Breast epithelium (tissue), 4 donors: ENCODE measurements around the gene NMRK1. TPM values are rescaled to one million over a fixed set of nuclear protein-coding genes. Genes with fewer than 3 reads are reported as not detected.

ENCODE experiments used
- DNase-seq, 2 donors: peaks; one replicate each; pipeline ENCODE4 v3.0.0-alpha.2; 2019; ENCODE audit warnings: low spot score in 2 of 2
- H3K27ac ChIP-seq, 2 donors: fragments of 200-600 bp; sonication (generic) in 1 of 2; one replicate each; pipeline ENCODE4 v1.5.1; 2016 to 2019; ENCODE audit warnings: mild to moderate bottlenecking in 1 of 2
- H3K27me3 ChIP-seq, 2 donors: fragments of 200-600 bp; sonication (generic) in 1 of 2; one replicate each; pipeline versions ENCODE4 v1.5.1 to v1.6.0; 2017 to 2019; ENCODE audit warnings: control low read depth in 1 of 2, mild to moderate bottlenecking in 1 of 2
- H3K36me3 ChIP-seq: fragments of 200-600 bp; one replicate; pipeline ENCODE4 v1.5.1; 2019
- H3K4me1 ChIP-seq, 2 donors: fragments of 200-600 bp; sonication (generic); one replicate each; pipeline ENCODE4 v1.5.1; 2016 to 2019; ENCODE audit warnings: control low read depth in 1 of 2
- H3K4me3 ChIP-seq, 3 donors: fragments of 200-600 bp; sonication (generic); 1 replicate in 2 of 3; 2 replicates in 1 of 3; pipeline ENCODE4 v1.5.1; 2016 to 2019; ENCODE audit warnings: mild to moderate bottlenecking in 3 of 3, moderate library complexity in 2 of 3
- H3K9me3 ChIP-seq, 2 donors: fragments of 200-600 bp; sonication (generic) in 1 of 2; one replicate each; pipeline ENCODE4 v1.5.1; 2016 to 2019; ENCODE audit warnings: control low read depth in 1 of 2
- CTCF ChIP-seq, 3 donors: fragments of 450-650 bp; IDR thresholded peaks; one replicate each; pipeline ENCODE4 v1.5.1; 2016 to 2017; ENCODE audit warnings: antibody characterized with exemption in 3 of 3, mild to moderate bottlenecking in 3 of 3, moderate library complexity in 3 of 3
- POLR2A ChIP-seq: fragments of 450-650 bp; IDR thresholded peaks from one replicate; pipeline ENCODE4 v1.6.1; 2016; ENCODE audit warnings: antibody characterized with exemption, mild to moderate bottlenecking, moderate library complexity
- POLR2AphosphoS5 ChIP-seq, 3 donors: sonication (generic); formaldehyde crosslinking; IDR thresholded peaks; one replicate each; pipeline ENCODE4 v1.6.1; 2017; ENCODE audit warnings: antibody characterized with exemption in 3 of 3
- intact Hi-C: fragments of 100-400 bp; cut with DNase I; formaldehyde crosslinking; loops from one replicate; pipeline ENCODE4 v1.15.1; 2023; ENCODE audit warnings: low total_unique reads
- total RNA-seq, 3 donors: library from RNA; depleted of rRNA; stranded (reverse); fragments of >200 nt; gene quantifications; one replicate each; pipeline ENCODE4 v1.1.0, GENCODE V29; 2016

The NMRK1 gene
- total RNA-seq, 3 donors from 2014 or later, result 21.8 to 27.9 (median 27.7) TPM

DNA sequence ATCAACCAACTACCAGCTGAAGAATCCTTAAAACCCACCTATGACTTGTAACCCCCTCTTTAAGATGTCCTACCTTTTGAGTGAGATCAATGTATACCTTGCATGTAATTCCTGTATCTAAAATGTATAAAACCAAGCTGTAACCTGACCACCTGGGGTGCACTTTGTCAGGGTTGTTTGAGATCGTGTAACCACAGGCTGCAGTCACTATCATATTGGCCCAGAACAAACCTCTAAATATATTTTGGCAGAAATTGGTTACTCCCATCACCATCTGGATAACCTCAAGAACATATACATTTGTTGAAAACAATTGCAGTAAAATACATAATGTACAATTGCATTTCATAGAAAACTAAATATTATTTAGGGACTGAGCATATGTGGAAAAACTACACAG, 68.3 kb downstream of the NMRK1 start:
- intact Hi-C loops, result no loop called here
- no peak overlapping the region for H3K4me3 ChIP-seq
- H3K4me1 ChIP-seq, result no peaks in the 10 kb centered on the region
- TF ChIP-seq CTCF (IDR thresholded peaks at IDR 0.05) (no peak), POLR2AphosphoS5 (IDR thresholded peaks at IDR 0.05) (no peak), POLR2A (no peak)
- H3K36me3 ChIP-seq, result no peaks in the 10 kb centered on the region
- DNase-seq, result no peak
- H3K27ac ChIP-seq, result no peak overlapping the region
- H3K9me3 ChIP-seq, result no peaks in the 10 kb centered on the region
- H3K27me3 ChIP-seq, result no peaks in the 10 kb centered on the region

DNA sequence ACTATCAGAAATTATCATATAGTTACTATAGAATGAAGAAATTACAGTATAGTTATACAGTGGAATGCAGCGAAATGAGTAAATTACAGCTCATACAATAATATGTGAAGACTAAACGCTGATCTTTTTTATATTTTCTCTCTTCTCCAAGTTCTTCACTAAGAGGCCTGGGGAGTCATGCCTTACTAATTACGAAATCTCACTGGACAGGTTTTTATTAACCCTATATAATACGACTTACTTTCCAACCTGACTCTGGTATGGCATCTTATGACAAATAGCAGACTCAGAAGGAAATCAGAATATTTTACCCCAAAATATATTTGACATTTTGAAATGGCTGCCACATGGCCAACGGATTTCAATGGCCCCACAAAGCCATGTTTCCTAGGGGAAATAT, 68.9 kb downstream of the NMRK1 start:
- H3K36me3 ChIP-seq, result no peaks in the 10 kb centered on the region
- no peaks in the 10 kb centered on the region for H3K9me3 ChIP-seq

DNA sequence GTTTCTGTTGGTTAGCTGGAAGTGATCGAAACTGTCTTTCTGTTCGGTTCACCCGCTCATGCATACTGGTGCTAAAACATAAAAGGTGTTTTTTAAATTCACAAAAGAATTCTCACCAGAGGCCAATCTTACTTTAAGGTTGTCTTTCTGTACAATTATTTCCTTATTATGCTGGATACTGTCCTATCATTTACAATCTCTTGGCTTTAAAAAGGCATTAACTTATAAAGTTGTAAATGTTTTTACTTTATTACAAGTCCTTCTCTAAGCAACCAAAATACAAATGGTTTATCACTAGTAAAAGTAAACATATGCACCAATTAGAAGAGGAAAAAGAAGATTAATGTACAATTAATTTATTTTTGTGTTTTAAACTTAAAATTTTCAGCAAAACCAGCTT, 70.6 kb downstream of the NMRK1 start:
- H3K36me3 ChIP-seq, result peaks cover 4% of the 10 kb centered on the region
- no peak overlapping the region for H3K27ac ChIP-seq
- no peak for DNase-seq
- intact Hi-C loops, result no loop called here
- H3K4me1 ChIP-seq, result no peaks in the 10 kb centered on the region
- H3K9me3 ChIP-seq, result no peaks in the 10 kb centered on the region
- H3K27me3 ChIP-seq, result no peaks in the 10 kb centered on the region
- TF ChIP-seq CTCF (IDR thresholded peaks at IDR 0.05) (no peak), POLR2AphosphoS5 (IDR thresholded peaks at IDR 0.05) (no peak), POLR2A (no peak)
- H3K4me3 ChIP-seq, result no peak overlapping the region

More for the DNA sequence above, 68.9 kb downstream of the NMRK1 start:
- no peak for TF ChIP-seq POLR2AphosphoS5 (IDR thresholded peaks at IDR 0.05)
- no peak for TF ChIP-seq CTCF (IDR thresholded peaks at IDR 0.05)
- TF ChIP-seq POLR2A, result no peak
- Histone ChIP-seq H3K4me3 (no peak overlapping the region), H3K4me1 (no peaks in the 10 kb centered on the region), H3K27ac (no peak overlapping the region), H3K27me3 (no peaks in the 10 kb centered on the region)
- intact Hi-C loops, result no loop called here
- no peak for DNase-seq

GRCh38 chr9:75013735-75014134, 74.2 kb downstream of the NMRK1 start:
- peaks cover 4% of the 10 kb centered on the region for H3K36me3 ChIP-seq
- H3K4me1 ChIP-seq, result no peaks in the 10 kb centered on the region
- H3K27me3 ChIP-seq, result no peaks in the 10 kb centered on the region
- TF ChIP-seq POLR2AphosphoS5 (IDR thresholded peaks at IDR 0.05), result no peak
- TF ChIP-seq CTCF (IDR thresholded peaks at IDR 0.05), result no peak
- TF ChIP-seq POLR2A, result no peak
- H3K4me3 ChIP-seq, result no peak overlapping the region
- no peak overlapping the region for H3K27ac ChIP-seq
- no peak for DNase-seq
- intact Hi-C loops, result no loop called here
- H3K9me3 ChIP-seq, result no peaks in the 10 kb centered on the region

Other genes with a start within 250 kb of the NMRK1 start
- 1 to 10 TPM in 2 of 3 donors, under 1 TPM in 1; 0.80 to 1.3 (median 1.2) TPM for gene TRPM6, start 200.2 kb downstream of the NMRK1 start, total RNA-seq
- gene C9orf40, start 135.2 kb downstream of the NMRK1 start, total RNA-seq, result 1 to 10 TPM; 2.4 to 4.6 (median 4.2) TPM
- gene CARNMT1, start 59.9 kb downstream of the NMRK1 start, total RNA-seq, result 10 to 100 TPM; 12.3 to 31.8 (median 29.9) TPM
- gene OSTF1, start 359 bp upstream of the NMRK1 start, total RNA-seq, result 10 to 100 TPM; 26.9 to 38.9 (median 36.4) TPM